ENCODE measurements around the gene MGME1.

Gene MGME1

DNA sequence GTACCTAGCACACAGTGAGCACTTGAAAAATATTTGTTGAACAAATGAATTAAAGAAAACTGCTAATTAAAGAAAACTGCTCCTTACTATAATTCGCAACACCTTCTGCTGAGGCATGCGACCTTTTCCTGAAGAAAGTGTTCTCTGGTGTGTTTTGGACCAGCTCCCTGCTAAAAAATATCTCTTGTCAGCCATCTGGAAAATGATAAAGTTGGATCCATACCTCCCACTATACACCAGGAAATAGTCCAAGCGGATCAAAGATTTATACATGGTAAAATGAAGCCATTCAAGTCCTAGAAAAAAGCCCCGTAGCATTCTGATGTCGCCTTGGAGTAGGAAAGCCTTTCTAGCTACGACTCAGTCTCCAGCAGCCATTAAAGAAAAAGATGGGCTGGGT is 45.6 kb downstream of the MGME1 start:
- Histone ChIP-seq H3K4me3 (ENCODE audit: severe bottlenecking) (no peak overlapping the region), H3K4me1 (ENCODE audit: insufficient read depth, poor library complexity, severe bottlenecking) (no peaks in the 10 kb centered on the region), H3K27me3 (ENCODE audit: insufficient read depth, poor library complexity, severe bottlenecking) (no peaks in the 10 kb centered on the region), H3K9me3 (ENCODE audit: severe bottlenecking) (no peaks in the 10 kb centered on the region), H3K27ac (ENCODE audit: poor library complexity, severe bottlenecking) (no peak overlapping the region), H3K36me3 (ENCODE audit: low read depth) (no peaks in the 10 kb centered on the region)
- ATAC-seq (ENCODE audit: low read depth) (no peak), DNase-seq (ENCODE audit: low spot score) (no peak)
- no peak for TF ChIP-seq CTCF (IDR thresholded peaks at IDR 0.05; ENCODE audit: poor library complexity, severe bottlenecking)

- DNase-seq (ENCODE audit: low spot score) (no peak), ATAC-seq (ENCODE audit: low read depth) (no peak)
- H3K9me3 ChIP-seq (ENCODE audit: severe bottlenecking): no peaks in the 10 kb centered on the region
- no peak overlapping the region for H3K27ac ChIP-seq (ENCODE audit: poor library complexity, severe bottlenecking)
- TF ChIP-seq CTCF (IDR thresholded peaks at IDR 0.05; ENCODE audit: poor library complexity, severe bottlenecking): no peak
- no peaks in the 10 kb centered on the region for H3K27me3 ChIP-seq (ENCODE audit: insufficient read depth, poor library complexity, severe bottlenecking)
- H3K4me1 ChIP-seq (ENCODE audit: insufficient read depth, poor library complexity, severe bottlenecking): no peaks in the 10 kb centered on the region
- H3K4me3 ChIP-seq (ENCODE audit: severe bottlenecking): no peak overlapping the region
- peaks cover 5% of the 10 kb centered on the region for H3K36me3 ChIP-seq (ENCODE audit: low read depth)
Observed at GRCh38 chr20:18016772-18017171, 48.0 kb downstream of the MGME1 start.

- Histone ChIP-seq H3K27me3 (ENCODE audit: insufficient read depth, poor library complexity, severe bottlenecking) (no peaks in the 10 kb centered on the region), H3K27ac (ENCODE audit: poor library complexity, severe bottlenecking) (no peak overlapping the region), H3K36me3 (ENCODE audit: low read depth) (peaks cover 5% of the 10 kb centered on the region), H3K9me3 (ENCODE audit: severe bottlenecking) (no peaks in the 10 kb centered on the region), H3K4me1 (ENCODE audit: insufficient read depth, poor library complexity, severe bottlenecking) (no peaks in the 10 kb centered on the region), H3K4me3 (ENCODE audit: severe bottlenecking) (no peak overlapping the region)
- no peak for DNase-seq (ENCODE audit: low spot score)
- no peak for TF ChIP-seq CTCF (IDR thresholded peaks at IDR 0.05; ENCODE audit: poor library complexity, severe bottlenecking)
- ATAC-seq (ENCODE audit: low read depth): no peak
Observed at GRCh38 chr20:18018100-18018499, 49.3 kb downstream of the MGME1 start.

DNA sequence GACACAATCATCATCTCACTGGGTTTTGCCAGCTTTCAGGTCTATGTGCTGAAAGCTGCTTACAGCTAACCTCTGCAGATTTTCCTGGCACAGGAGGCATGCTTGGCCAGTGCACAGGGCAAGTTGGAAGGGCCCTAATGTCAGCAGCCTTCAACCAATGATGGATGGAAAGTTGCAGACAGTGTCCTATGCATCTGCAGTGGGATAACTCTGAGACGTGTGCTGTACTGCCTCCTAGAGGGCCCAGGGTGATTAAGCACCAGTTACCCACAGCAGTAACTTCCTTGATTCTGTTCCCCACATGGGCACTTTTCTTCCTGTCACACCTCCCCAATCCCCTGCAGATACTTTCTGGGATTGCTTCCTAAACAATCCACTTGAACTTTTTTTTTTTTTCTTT is 50.2 kb downstream of the MGME1 start:
- ATAC-seq (ENCODE audit: low read depth): no peak
- no peaks in the 10 kb centered on the region for H3K9me3 ChIP-seq (ENCODE audit: severe bottlenecking)
- H3K4me1 ChIP-seq (ENCODE audit: insufficient read depth, poor library complexity, severe bottlenecking): no peaks in the 10 kb centered on the region
- DNase-seq (ENCODE audit: low spot score): no peak
- H3K27me3 ChIP-seq (ENCODE audit: insufficient read depth, poor library complexity, severe bottlenecking): no peaks in the 10 kb centered on the region
- no peak overlapping the region for H3K4me3 ChIP-seq (ENCODE audit: severe bottlenecking)
- H3K36me3 ChIP-seq (ENCODE audit: low read depth): peaks cover 12% of the 10 kb centered on the region
- peak; percentile 23 for TF ChIP-seq CTCF (IDR thresholded peaks at IDR 0.05; ENCODE audit: poor library complexity, severe bottlenecking)
- H3K27ac ChIP-seq (ENCODE audit: poor library complexity, severe bottlenecking): no peak overlapping the region

GRCh38 chr20:18020931-18021330 is 52.1 kb downstream of the MGME1 start:
- DNase-seq (ENCODE audit: low spot score) (no peak), ATAC-seq (ENCODE audit: low read depth) (no peak)
- H3K27me3 ChIP-seq (ENCODE audit: insufficient read depth, poor library complexity, severe bottlenecking): no peaks in the 10 kb centered on the region
- H3K27ac ChIP-seq (ENCODE audit: poor library complexity, severe bottlenecking): no peak overlapping the region
- TF ChIP-seq CTCF (IDR thresholded peaks at IDR 0.05; ENCODE audit: poor library complexity, severe bottlenecking): no peak
- no peaks in the 10 kb centered on the region for H3K4me1 ChIP-seq (ENCODE audit: insufficient read depth, poor library complexity, severe bottlenecking)
- peaks cover 12% of the 10 kb centered on the region for H3K36me3 ChIP-seq (ENCODE audit: low read depth)
- H3K9me3 ChIP-seq (ENCODE audit: severe bottlenecking): no peaks in the 10 kb centered on the region
- H3K4me3 ChIP-seq (ENCODE audit: severe bottlenecking): no peak overlapping the region

Data from RWPE2 (cell line).